GM23248 (cell line): ENCODE measurements around the gene CDK9.

Experiments
- EZH2 ChIP-seq: fragments of 200-600 bp; sonication (generic); IDR thresholded peaks from 2 replicates; pipeline ENCODE4 v1.6.1; 2018; ENCODE audit warnings: antibody characterized with exemption, mild to moderate bottlenecking; ENCODE audit not compliant: insufficient read depth, poor library complexity, severe bottlenecking
- EZH2phosphoT487 ChIP-seq: fragments of 200-600 bp; sonication (generic); IDR thresholded peaks from 2 replicates; pipeline ENCODE4 v1.6.1; 2018; ENCODE audit warnings: antibody characterized with exemption, moderate library complexity, mild to moderate bottlenecking, low read depth; ENCODE audit not compliant: insufficient read depth

- TF ChIP-seq EZH2, result no peak
- TF ChIP-seq EZH2phosphoT487, result no peak
These were observed 5.3 kb downstream of the CDK9 start for GRCh38 chr9:127791085-127791484.
